PC-9 (cell line): ENCODE measurements around the gene ERBB4. TPM values are rescaled to one million over a fixed set of nuclear protein-coding genes. Genes with fewer than 3 reads are reported as not detected.

Experiments
- BruUV-seq: library from RNA; stranded (reverse); fragments of 400-500 nt; replicated peaks from 2 replicates; lab custom pipeline; 2021; lab: Mats Ljungman, UMichigan
- CTCF ChIA-PET: fragments of 300-600 bp; sonication (Branson Sonifier 250); formaldehyde crosslinking; loops from one replicate; lab custom pipeline; 2022; ENCODE audit warnings: antibody characterized with exemption; lab: Charles Lee
- POLR2A ChIA-PET: fragments of 300-600 bp; sonication (Branson Sonifier 250); formaldehyde crosslinking; loops from one replicate; lab custom pipeline; 2022; ENCODE audit warnings: antibody characterized with exemption; ENCODE audit not compliant: unreplicated experiment; lab: Charles Lee
- DNase-seq, 2 experiments: peaks; one replicate each; pipeline versions ENCODE4 v3.0.0 to v3.0.0-alpha.2; 2015 to 2022; ENCODE audit warnings: mixed read lengths in 1 of 2
- H2AFZ ChIP-seq: fragments of 200-600 bp; sonication (generic); 2 replicates; pipeline ENCODE4 v1.8.1; 2017; ENCODE audit warnings: antibody characterized with exemption
- H3F3A ChIP-seq: fragments of 200-600 bp; sonication (generic); 2 replicates; pipeline ENCODE4 v1.8.1; 2017; ENCODE audit warnings: antibody characterized with exemption, mild to moderate bottlenecking, low read depth; ENCODE audit not compliant: insufficient read depth
- H3K27ac ChIP-seq: fragments of 200-600 bp; sonication (generic); 2 replicates; pipeline ENCODE4 v1.6.1; 2016; ENCODE audit warnings: mixed run types
- H3K27me3 ChIP-seq: fragments of 200-600 bp; sonication (generic); 2 replicates; pipeline ENCODE4 v1.6.1; 2016; ENCODE audit warnings: low read depth, mixed run types; ENCODE audit not compliant: insufficient read depth
- H3K36me3 ChIP-seq: fragments of 200-600 bp; sonication (generic); 2 replicates; pipeline ENCODE4 v1.6.1; 2016; ENCODE audit warnings: low read depth, mixed run types
- H3K4me1 ChIP-seq: fragments of 200-600 bp; sonication (generic); replicated peaks from 2 replicates; pipeline ENCODE4 v1.6.1; 2016; ENCODE audit warnings: mixed run types; ENCODE audit not compliant: insufficient read depth
- H3K4me2 ChIP-seq: fragments of 200-600 bp; sonication (generic); 2 replicates; pipeline ENCODE4 v1.6.1; 2017; ENCODE audit warnings: mixed run types
- H3K4me3 ChIP-seq: fragments of 200-600 bp; sonication (generic); 2 replicates; pipeline ENCODE4 v1.6.1; 2016; ENCODE audit warnings: mixed run types
- H3K79me2 ChIP-seq: fragments of 200-600 bp; sonication (generic); 2 replicates; pipeline ENCODE4 v1.6.1; 2017; ENCODE audit warnings: low read depth, mixed run types
- H3K9me2 ChIP-seq: fragments of 200-600 bp; sonication (generic); 2 replicates; pipeline ENCODE4 v1.8.1; 2017; ENCODE audit warnings: mild to moderate bottlenecking; ENCODE audit not compliant: insufficient read depth
- H3K9me3 ChIP-seq: fragments of 200-600 bp; sonication (generic); 2 replicates; pipeline ENCODE4 v1.8.1; 2016; ENCODE audit warnings: low read depth; ENCODE audit not compliant: insufficient read depth
- H4K20me1 ChIP-seq: fragments of 200-600 bp; sonication (generic); 2 replicates; pipeline ENCODE4 v1.8.1; 2017; ENCODE audit not compliant: insufficient read depth
- EZH2 ChIP-seq: fragments of 200-600 bp; sonication (generic); IDR thresholded peaks from 2 replicates; pipeline ENCODE4 v1.8.0; 2017; ENCODE audit warnings: antibody characterized with exemption, low read depth
- intact Hi-C: fragments of 100-400 bp; cut with micrococcal nuclease; formaldehyde crosslinking; loops from one replicate; pipeline ENCODE4 v1.10.0; 2022; ENCODE audit not compliant: unreplicated experiment
- total RNA-seq: library from RNA; stranded (reverse); gene quantifications from 2 replicates; pipeline ENCODE4 v1.2.3, GENCODE V29; 2021
- TF ChIP-seq, protein P1 (sequence below): fragments of 200-600 bp; sonication (generic); conservative IDR thresholded peaks from 2 replicates; pipeline ENCODE4 v1.6.1; 2017; ENCODE audit warnings: mixed run types, antibody characterized with exemption, mild to moderate bottlenecking, moderate library complexity

ERBB4 gene
- total RNA-seq, 1 experiment from 2014 or later, result not detected

DNA sequence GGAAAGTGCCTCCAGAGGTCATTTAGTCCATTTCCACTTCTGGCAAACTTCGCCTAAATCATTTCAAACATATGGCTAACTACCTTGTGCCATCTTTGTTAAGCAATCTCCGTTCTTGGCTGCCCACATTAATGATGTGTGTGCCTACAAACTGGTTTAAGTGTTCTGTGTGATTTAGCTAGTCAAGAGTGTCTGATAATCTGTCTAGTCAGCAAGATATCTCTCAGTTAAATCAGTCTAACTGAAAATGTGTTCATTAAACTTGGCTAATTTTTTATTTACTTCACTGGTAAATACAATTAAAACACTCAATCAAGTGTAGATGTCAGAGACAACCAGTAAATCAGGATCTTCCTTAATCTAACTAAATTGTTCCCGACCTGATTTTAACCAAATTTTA is 352.4 kb downstream of the ERBB4 start:
- no peak overlapping the region for H3K4me3 ChIP-seq
- no peaks in the 10 kb centered on the region for H3F3A ChIP-seq
- H3K36me3 ChIP-seq, result no peaks in the 10 kb centered on the region
- CTCF ChIA-PET, result no interaction called here
- H3K4me2 ChIP-seq, result no peak overlapping the region
- no peaks in the 10 kb centered on the region for H4K20me1 ChIP-seq
- BruUV-seq, result no TSS peak
- no peak overlapping the region for H2AFZ ChIP-seq
- TF ChIP-seq, protein P1, sequence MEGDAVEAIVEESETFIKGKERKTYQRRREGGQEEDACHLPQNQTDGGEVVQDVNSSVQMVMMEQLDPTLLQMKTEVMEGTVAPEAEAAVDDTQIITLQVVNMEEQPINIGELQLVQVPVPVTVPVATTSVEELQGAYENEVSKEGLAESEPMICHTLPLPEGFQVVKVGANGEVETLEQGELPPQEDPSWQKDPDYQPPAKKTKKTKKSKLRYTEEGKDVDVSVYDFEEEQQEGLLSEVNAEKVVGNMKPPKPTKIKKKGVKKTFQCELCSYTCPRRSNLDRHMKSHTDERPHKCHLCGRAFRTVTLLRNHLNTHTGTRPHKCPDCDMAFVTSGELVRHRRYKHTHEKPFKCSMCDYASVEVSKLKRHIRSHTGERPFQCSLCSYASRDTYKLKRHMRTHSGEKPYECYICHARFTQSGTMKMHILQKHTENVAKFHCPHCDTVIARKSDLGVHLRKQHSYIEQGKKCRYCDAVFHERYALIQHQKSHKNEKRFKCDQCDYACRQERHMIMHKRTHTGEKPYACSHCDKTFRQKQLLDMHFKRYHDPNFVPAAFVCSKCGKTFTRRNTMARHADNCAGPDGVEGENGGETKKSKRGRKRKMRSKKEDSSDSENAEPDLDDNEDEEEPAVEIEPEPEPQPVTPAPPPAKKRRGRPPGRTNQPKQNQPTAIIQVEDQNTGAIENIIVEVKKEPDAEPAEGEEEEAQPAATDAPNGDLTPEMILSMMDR, result no peak
- no peak for TF ChIP-seq EZH2
- no peak for DNase-seq
- POLR2A ChIA-PET, result no interaction called here
- no peak overlapping the region for H3K27ac ChIP-seq
- H3K9me3 ChIP-seq, result no peaks in the 10 kb centered on the region
- H3K4me1 ChIP-seq, result no peaks in the 10 kb centered on the region
- no peaks in the 10 kb centered on the region for H3K9me2 ChIP-seq
- intact Hi-C loops, result no loop called here
- H3K79me2 ChIP-seq, result no peaks in the 10 kb centered on the region
- no peaks in the 10 kb centered on the region for H3K27me3 ChIP-seq

DNA sequence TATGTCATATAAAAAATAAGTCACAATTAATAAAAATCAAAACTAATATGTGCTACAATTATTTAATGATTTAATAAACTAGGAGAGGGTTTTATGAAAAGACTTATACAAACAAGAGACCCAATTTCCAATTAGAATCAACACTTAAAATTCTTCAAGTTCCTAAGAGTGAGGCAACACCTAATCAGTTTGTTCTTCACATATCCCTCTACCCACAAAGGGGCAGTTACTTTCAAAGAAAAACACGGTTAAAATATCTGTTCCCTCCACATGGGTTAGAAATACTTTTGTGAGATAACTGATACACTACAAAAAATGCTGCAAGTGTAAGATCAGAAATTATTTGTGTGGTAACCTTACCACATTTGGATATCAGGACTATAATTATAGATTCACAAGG is 357.0 kb downstream of the ERBB4 start:
- POLR2A ChIA-PET, result no interaction called here
- no peaks in the 10 kb centered on the region for H3K79me2 ChIP-seq
- no peak for DNase-seq
- H3K9me2 ChIP-seq, result no peaks in the 10 kb centered on the region
- no peaks in the 10 kb centered on the region for H3K27me3 ChIP-seq
- H3K9me3 ChIP-seq, result no peaks in the 10 kb centered on the region
- no peaks in the 10 kb centered on the region for H4K20me1 ChIP-seq
- H3K36me3 ChIP-seq, result no peaks in the 10 kb centered on the region
- TF ChIP-seq EZH2, result no peak
- TF ChIP-seq, protein P1, result no peak
- no peak overlapping the region for H3K27ac ChIP-seq
- no peaks in the 10 kb centered on the region for H3K4me1 ChIP-seq
- H2AFZ ChIP-seq, result no peak overlapping the region
- H3K4me2 ChIP-seq, result no peak overlapping the region
- BruUV-seq, result no TSS peak
- H3F3A ChIP-seq, result no peaks in the 10 kb centered on the region
- H3K4me3 ChIP-seq, result no peak overlapping the region
- CTCF ChIA-PET, result no interaction called here
- intact Hi-C loops, result no loop called here

DNA sequence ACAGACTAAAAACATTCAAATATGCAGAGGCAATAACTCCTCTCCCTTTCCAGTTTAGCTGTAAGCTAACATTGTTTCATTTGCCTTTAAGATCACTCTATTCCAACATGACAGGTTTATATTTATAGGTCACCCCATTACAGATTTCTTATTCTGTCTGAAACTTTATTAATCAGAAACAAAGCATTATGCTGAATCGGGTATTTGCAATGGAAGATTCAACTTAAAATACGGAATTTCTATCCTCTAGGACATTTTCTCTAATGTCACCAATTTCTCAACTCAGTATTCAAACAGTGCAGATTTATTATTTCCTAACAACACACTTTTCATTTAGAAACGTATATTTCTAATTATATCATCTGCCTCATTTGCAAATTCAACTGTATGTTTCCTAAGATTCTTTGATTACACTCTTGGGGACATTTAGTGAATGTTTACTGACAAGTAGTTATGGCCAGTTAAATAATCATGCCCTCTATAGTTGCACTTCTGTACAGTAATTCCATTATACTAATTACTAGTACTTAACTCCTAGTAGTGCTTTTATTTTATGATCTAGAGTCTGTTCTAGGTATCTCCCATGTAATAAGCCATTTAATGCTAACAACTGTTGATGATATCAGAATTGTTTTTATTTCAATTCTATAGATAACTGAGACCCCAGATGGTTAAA is 358.1 kb downstream of the ERBB4 start:
- TF ChIP-seq EZH2, result no peak
- TF ChIP-seq, protein P1, result no peak
- POLR2A ChIA-PET, result no interaction called here

More for the DNA sequence above, 358.1 kb downstream of the ERBB4 start:
- BruUV-seq, result no TSS peak
- Histone ChIP-seq H3K4me2 (no peak overlapping the region), H3K27me3 (no peaks in the 10 kb centered on the region), H2AFZ (no peak overlapping the region), H3F3A (no peaks in the 10 kb centered on the region), H3K79me2 (no peaks in the 10 kb centered on the region), H3K36me3 (no peaks in the 10 kb centered on the region), H3K9me3 (no peaks in the 10 kb centered on the region), H3K4me1 (no peaks in the 10 kb centered on the region), H3K27ac (no peak overlapping the region), H3K9me2 (no peaks in the 10 kb centered on the region), H3K4me3 (no peak overlapping the region), H4K20me1 (no peaks in the 10 kb centered on the region)
- DNase-seq, result no peak
- CTCF ChIA-PET, result no interaction called here
- intact Hi-C loops, result no loop called here
